Ectodermal cell (in vitro differentiated cells): ENCODE measurements around the gene GFPT2.

ENCODE experiments used
- H3K27ac ChIP-seq: 2 replicates; pipeline ENCODE4 v1.7.0; 2013; ENCODE audit warnings: mild to moderate bottlenecking, low read depth, low read length; ENCODE audit not compliant: insufficient read depth, poor library complexity, severe bottlenecking
- H3K27me3 ChIP-seq: 2 replicates; pipeline ENCODE4 v1.7.0; 2013; ENCODE audit warnings: mild to moderate bottlenecking, low read length; ENCODE audit not compliant: insufficient read depth, control insufficient read depth, poor library complexity, severe bottlenecking
- H3K36me3 ChIP-seq: one replicate; pipeline ENCODE4 v1.7.0; 2013; ENCODE audit warnings: low read length; ENCODE audit not compliant: control insufficient read depth, insufficient read depth
- H3K4me1 ChIP-seq: one replicate; pipeline ENCODE4 v1.7.0; 2013; ENCODE audit warnings: low read length; ENCODE audit not compliant: control insufficient read depth, insufficient read depth
- H3K4me3 ChIP-seq: 2 replicates; pipeline ENCODE4 v1.7.0; 2013; ENCODE audit warnings: low read depth, low read length, control low read depth; ENCODE audit not compliant: insufficient read depth
- H3K9me3 ChIP-seq: 2 replicates; pipeline ENCODE4 v1.7.0; 2013; ENCODE audit warnings: mild to moderate bottlenecking, low read length, moderate library complexity; ENCODE audit not compliant: control insufficient read depth
- WGBS, 2 experiments: methylation state at CpG; one replicate each; pipeline ENCODE4 v1.1.7; 2013; ENCODE audit warnings: missing lambda C conversion rate in 2 of 2; 5-methylcytosine and 5-hydroxymethylcytosine counted together

Gene GFPT2

DNA sequence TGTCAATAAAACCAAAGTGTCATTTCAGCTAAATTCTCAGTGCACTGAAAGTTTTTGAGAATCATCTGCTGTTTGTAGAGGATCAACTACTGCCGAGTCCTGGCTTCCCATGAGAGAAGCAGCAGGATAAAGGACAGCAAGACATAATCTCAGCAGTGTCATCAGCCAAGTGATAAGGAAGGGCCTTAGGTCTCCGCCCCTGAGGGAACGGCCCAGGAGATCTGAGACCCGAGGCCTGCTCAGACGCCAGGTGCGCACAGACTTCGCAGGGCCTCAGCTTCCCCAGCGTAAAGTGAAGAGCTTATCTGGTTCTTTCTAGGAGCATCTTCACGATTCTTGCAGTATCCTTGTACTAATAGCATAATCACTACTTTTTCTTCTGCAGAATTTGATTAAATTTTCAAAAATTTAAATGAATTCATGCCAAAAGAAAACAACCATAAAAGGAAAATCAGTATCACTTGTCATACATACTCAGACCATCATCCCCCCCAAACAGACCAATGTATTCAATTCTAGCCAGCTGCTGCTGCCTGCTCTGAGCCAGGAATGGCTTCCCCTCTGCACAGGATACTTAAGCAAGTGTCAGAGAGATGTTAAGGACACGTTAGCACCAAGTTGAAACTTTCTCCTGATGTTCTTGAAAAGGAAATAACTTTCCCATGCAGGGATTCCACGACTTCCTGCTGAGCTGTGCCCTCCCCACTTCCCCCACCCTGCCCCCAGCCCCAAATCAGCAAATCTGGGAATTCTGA lies 2.2 kb downstream of the GFPT2 start:
- H3K4me3 ChIP-seq = no peak overlapping the region
- no peaks in the 10 kb centered on the region for H3K9me3 ChIP-seq
- no peaks in the 10 kb centered on the region for H3K36me3 ChIP-seq
- H3K27me3 ChIP-seq = peaks cover 32% of the 10 kb centered on the region
- no peak overlapping the region for H3K27ac ChIP-seq
- H3K4me1 ChIP-seq = peaks cover 32% of the 10 kb centered on the region
- 53 to 54% methylated on average over 11 of the region's 11 CpGs for WGBS, 2 experiments

DNA sequence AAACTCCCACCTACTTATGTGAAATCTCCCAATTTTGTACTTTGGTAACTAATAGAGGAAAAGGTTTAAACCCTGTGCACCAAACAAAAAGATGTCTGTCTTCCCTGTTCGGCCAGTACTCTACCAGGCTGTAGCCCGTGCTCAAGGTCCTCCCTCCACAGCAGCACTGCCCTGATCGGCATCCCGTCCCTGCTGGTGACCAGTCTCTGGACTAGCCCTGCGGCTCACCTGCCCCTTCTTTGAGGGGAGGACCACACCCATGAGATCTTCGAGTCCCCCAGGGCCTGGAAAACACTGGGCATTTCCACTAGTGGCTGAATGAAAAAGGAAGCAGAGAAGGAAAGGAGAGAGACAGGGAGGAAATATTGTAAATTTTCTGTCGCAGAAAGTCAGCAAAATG lies 2.8 kb downstream of the GFPT2 start:
- Histone ChIP-seq H3K27me3 (peaks cover 29% of the 10 kb centered on the region), H3K36me3 (no peaks in the 10 kb centered on the region), H3K4me1 (peaks cover 32% of the 10 kb centered on the region), H3K4me3 (no peak overlapping the region), H3K9me3 (no peaks in the 10 kb centered on the region), H3K27ac (no peak overlapping the region)
- WGBS, 2 experiments = 78 to 82% methylated on average over 7 of the region's 7 CpGs

DNA sequence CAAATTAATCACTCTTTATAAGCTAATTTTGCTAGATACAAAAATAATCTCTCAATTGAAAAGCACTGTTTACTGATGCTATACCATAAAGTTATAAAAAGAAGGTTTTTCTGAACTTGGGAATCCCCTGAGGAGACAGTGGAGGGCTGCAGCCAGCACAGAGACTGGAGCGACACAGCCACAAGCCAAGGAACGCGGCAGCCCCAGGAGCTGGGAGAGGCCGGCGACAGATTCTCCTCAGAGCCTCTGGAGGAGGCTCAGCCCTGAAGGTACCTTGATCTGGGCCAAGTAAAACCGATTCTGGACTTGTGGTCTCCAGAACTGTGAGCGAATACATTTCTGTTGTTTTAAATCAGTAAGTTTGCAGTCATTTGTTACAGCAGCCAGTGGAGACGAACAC lies 3.7 kb downstream of the GFPT2 start:
- Histone ChIP-seq H3K4me3 (no peak overlapping the region), H3K36me3 (no peaks in the 10 kb centered on the region), H3K27ac (no peak overlapping the region), H3K27me3 (peaks cover 20% of the 10 kb centered on the region), H3K4me1 (peaks cover 34% of the 10 kb centered on the region), H3K9me3 (no peaks in the 10 kb centered on the region)
- 89 to 91% methylated on average over 8 of the region's 8 CpGs for WGBS, 2 experiments

DNA sequence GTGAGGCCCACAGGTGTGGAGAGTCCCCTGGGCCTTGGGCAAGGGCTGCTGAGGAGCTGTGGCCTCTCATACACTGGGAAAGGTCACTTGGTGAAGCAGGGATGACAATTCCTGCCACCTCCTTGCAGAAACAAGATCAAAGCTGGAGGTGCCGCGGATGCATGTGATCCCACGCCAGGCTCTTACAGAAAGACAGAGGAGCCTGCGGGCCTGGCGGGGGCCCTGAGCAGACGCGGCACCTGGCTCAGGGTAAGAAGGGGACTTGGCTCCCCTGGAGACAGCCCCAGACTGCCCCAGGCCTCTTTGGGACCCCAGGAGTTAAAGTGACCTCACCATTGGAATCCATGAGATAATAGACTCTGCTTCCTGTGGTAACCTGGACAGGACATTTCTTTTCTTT lies 4.8 kb downstream of the GFPT2 start:
- WGBS, 2 experiments = 84 to 86% methylated on average over 7 of the region's 7 CpGs
- peaks cover 44% of the 10 kb centered on the region for H3K4me1 ChIP-seq
- H3K27me3 ChIP-seq = peaks cover 10% of the 10 kb centered on the region
- no peaks in the 10 kb centered on the region for H3K9me3 ChIP-seq
- H3K27ac ChIP-seq = no peak overlapping the region
- H3K36me3 ChIP-seq = no peaks in the 10 kb centered on the region
- H3K4me3 ChIP-seq = no peak overlapping the region

DNA sequence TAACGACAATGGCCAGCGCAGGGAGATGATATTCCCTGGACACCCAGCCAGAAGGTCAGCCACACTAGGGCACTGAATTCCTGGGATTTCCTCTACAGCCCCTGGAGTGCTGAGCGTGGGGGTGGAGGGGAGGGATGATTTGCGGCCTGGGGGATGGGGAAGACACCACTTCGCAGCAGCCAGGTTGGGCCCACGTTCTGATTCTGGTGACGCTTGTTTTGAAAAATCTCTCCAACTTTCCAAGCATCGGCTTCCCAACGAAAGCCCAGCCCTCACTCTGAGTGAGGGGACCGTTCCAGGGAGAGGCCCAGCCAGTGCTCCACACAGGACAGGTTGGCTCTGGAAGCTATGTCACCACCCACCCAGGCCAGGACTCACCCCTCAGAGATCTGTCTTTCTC lies 5.4 kb downstream of the GFPT2 start:
- Histone ChIP-seq H3K9me3 (no peaks in the 10 kb centered on the region), H3K4me1 (peaks cover 49% of the 10 kb centered on the region), H3K36me3 (no peaks in the 10 kb centered on the region), H3K27me3 (peaks cover 7% of the 10 kb centered on the region), H3K27ac (no peak overlapping the region), H3K4me3 (no peak overlapping the region)
- WGBS, 2 experiments = 82 to 86% methylated on average over 10 of the region's 10 CpGs

DNA sequence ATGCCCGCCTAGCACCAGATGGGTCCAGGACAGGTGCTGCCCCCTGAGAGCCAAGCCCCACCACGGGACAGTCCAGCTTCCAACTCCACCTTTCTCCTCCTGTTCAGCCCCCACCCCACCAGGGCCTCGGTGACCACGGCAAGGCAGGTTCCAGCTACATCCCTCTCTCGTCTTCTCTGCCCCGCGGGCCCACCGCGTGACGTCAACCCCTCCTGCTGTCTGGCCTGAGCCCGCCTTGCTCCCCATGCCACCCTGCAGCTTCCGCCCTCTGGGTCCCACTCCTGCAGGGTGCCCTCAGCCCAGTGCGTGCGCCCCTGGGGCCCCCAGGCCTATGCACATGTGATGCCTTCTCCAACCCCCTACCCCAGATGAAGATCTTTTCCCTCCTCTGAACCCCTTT lies 6.8 kb downstream of the GFPT2 start:
- H3K9me3 ChIP-seq = no peaks in the 10 kb centered on the region
- WGBS, 2 experiments = 95% methylated on average over 14 of the region's 14 CpGs
- H3K4me1 ChIP-seq = peaks cover 43% of the 10 kb centered on the region

DNA sequence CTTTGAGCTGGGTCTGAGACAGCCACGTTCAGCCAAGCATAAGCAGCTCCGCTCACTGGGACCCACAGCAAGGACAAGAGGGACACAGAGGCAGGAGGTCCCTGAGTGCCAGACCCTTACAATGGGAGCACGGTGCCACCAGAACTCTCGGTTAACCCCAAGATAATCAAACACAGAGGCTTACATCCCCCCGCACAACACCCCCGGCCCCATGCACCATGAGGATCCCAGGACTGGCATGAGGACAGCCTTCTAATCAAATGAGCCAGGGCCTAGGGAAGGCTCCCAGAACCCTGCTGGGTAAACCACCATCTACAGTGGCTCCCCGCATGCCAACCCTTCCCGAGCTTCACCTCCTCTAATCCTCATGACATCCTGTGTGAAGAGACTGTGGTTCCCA lies 7.4 kb downstream of the GFPT2 start:
- Histone ChIP-seq H3K9me3 (no peaks in the 10 kb centered on the region), H3K27ac (no peak overlapping the region), H3K4me3 (no peak overlapping the region), H3K36me3 (no peaks in the 10 kb centered on the region), H3K27me3 (no peaks in the 10 kb centered on the region), H3K4me1 (peaks cover 37% of the 10 kb centered on the region)
- WGBS, 2 experiments = 91 to 94% methylated on average over 8 of the region's 8 CpGs

More for the DNA sequence above, 6.8 kb downstream of the GFPT2 start:
- H3K27me3 ChIP-seq = no peaks in the 10 kb centered on the region
- H3K36me3 ChIP-seq = no peaks in the 10 kb centered on the region
- no peak overlapping the region for H3K27ac ChIP-seq
- H3K4me3 ChIP-seq = no peak overlapping the region

DNA sequence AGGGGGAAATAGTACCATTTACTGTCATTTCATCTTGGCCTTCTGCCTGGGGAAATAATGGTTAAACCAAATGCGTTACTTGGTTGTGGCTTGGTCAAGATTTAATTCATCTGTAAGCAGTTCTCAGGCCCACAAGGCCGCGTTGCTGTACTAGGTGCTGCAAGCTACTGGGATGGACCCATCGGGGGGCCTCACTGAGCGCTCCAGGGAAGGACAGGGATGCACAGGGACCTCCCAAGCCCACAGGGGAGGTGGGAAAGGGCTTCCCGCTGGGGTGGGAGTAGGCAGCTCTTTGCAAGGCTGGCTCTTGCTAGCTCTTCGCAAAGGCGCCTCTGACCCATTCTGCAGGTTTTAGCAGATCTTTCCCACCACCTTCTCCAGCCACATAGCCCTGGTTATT lies 8.0 kb downstream of the GFPT2 start:
- 85 to 87% methylated on average over 8 of the region's 8 CpGs for WGBS, 2 experiments
- H3K36me3 ChIP-seq = no peaks in the 10 kb centered on the region
- H3K9me3 ChIP-seq = no peaks in the 10 kb centered on the region
- no peak overlapping the region for H3K4me3 ChIP-seq
- peaks cover 33% of the 10 kb centered on the region for H3K4me1 ChIP-seq
- H3K27me3 ChIP-seq = no peaks in the 10 kb centered on the region
- no peak overlapping the region for H3K27ac ChIP-seq

DNA sequence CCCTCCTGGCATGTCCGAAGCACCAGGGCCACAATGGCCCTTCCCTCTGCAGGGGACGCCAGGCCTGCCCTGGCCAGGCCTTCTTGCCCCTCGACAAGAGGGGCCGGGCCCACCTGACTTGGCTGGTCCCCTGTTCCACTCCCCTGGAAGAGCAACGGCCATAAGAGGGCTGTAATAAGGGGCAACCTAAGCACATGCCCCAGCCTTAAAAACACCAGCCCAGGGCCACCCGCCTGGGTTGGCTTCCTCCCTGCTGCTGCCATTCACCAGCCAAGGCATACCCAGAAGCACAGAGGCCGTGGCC lies 8.5 kb downstream of the GFPT2 start:
- peaks cover 33% of the 10 kb centered on the region for H3K4me1 ChIP-seq
- no peak overlapping the region for H3K4me3 ChIP-seq
- no peaks in the 10 kb centered on the region for H3K27me3 ChIP-seq
- no peaks in the 10 kb centered on the region for H3K36me3 ChIP-seq
- H3K9me3 ChIP-seq = no peaks in the 10 kb centered on the region
- no peak overlapping the region for H3K27ac ChIP-seq
- 90 to 91% methylated on average over 7 of the region's 7 CpGs for WGBS, 2 experiments

DNA sequence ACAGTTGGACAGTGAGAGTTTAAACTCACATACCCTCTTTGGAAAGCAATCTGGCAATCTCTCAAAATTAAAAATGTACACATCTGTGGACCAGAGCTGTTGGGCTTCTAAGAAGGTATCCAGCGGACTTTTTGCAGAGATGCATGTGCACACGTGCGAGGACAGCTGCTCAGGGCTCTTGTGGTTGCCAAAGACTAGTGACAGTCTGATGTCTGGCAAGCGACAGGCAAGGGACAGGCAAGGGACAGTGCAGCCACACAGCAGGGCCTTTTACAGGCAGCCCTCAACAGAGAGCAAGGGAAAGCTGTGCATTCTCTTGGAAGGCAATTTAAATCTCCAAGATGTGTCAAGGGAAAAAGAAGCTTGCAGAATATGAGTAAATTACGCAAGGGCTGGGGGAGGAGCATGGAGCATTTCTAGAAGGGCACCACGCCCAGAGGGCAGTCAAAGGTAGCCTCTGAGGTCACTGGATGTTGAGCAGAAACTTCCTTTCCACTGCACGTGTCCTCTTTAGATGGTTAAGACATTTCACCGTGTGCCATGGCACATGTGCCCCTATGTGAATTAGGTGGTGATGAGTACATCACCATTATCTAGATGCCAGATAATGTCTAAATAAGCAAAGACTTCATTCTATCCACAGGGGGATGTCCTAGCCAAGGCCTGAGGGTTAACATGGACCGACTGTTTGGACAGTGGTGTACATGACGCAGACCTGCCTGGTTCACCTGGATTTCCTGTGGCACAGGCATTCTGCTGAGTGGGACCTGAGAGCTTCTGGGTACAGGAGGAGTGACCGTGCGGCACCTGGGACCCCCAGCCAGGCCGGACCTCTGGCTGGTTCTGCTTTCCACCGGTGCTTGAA lies 9.1 kb downstream of the GFPT2 start:
- H3K4me1 ChIP-seq = peaks cover 33% of the 10 kb centered on the region

More for the DNA sequence above, 9.1 kb downstream of the GFPT2 start:
- Histone ChIP-seq H3K36me3 (no peaks in the 10 kb centered on the region), H3K27ac (no peak overlapping the region), H3K27me3 (no peaks in the 10 kb centered on the region), H3K9me3 (no peaks in the 10 kb centered on the region), H3K4me3 (no peak overlapping the region)
- WGBS, 2 experiments = 59 to 61% methylated on average over 14 of the region's 14 CpGs
